BLaER1 (cell line): ENCODE measurements around the gene MCTP2.

Experiments used
- H3K27ac ChIP-seq: shearing (Covaris generic); formaldehyde crosslinking; 2 replicates; pipeline ENCODE4 v1.8.1; 2022
- H3K27me3 ChIP-seq: shearing (Covaris generic); formaldehyde crosslinking; 2 replicates; pipeline ENCODE4 v1.8.1; 2022
- H3K36me3 ChIP-seq: shearing (Covaris generic); formaldehyde crosslinking; 2 replicates; pipeline ENCODE4 v1.8.1; 2022
- H3K4me1 ChIP-seq: shearing (Covaris generic); formaldehyde crosslinking; 2 replicates; pipeline ENCODE4 v1.8.1; 2022
- H3K4me2 ChIP-seq: shearing (Covaris generic); formaldehyde crosslinking; 2 replicates; pipeline ENCODE4 v1.8.1; 2022
- H3K4me3 ChIP-seq: shearing (Covaris generic); formaldehyde crosslinking; 2 replicates; pipeline ENCODE4 v1.8.1; 2022
- H3K9ac ChIP-seq: shearing (Covaris generic); formaldehyde crosslinking; 2 replicates; pipeline ENCODE4 v1.8.1; 2022
- H3K9me3 ChIP-seq: shearing (Covaris generic); formaldehyde crosslinking; 2 replicates; pipeline ENCODE4 v1.8.1; 2022
- H4K20me1 ChIP-seq: shearing (Covaris generic); formaldehyde crosslinking; 2 replicates; pipeline ENCODE4 v1.8.1; 2022
- Cebpa-rat ChIP-seq: shearing (Covaris generic); IDR thresholded peaks from 2 replicates; pipeline ENCODE4 v1.8.1; 2022

Gene MCTP2

DNA sequence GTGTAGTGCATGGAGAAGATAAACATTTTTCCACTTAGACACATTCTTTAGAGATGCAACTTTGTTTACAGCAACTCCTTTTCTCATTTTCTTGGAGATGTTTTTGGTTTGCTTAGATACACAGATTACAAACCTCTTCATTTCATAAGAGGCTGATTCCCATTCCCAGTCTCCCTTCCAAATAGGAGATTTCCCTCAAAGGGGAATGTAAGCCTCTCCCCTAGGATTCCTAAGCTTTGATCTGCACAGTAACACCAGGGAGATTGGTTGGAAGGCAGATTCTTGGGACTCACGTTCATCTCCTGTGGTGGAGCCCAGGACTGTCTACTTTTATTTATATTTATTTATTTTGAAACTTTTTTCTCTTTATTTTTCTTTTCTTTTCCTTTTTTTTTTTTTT, 63.2 kb downstream of the MCTP2 start:
- Histone ChIP-seq H3K4me3 (no peak overlapping the region), H3K9me3 (peaks cover 21% of the 10 kb centered on the region; the same call in 1 of the 2 replicates), H3K9ac (no peak overlapping the region), H4K20me1 (no peaks in the 10 kb centered on the region), H3K27me3 (no peaks in the 10 kb centered on the region), H3K36me3 (0 out of 2 replicates have a peak, but pooled peaks cover 3% of the 10 kb centered on the region), H3K4me2 (peak overlapping the region; percentile 71), H3K4me1 (peaks cover 39% of the 10 kb centered on the region), H3K27ac (no peak overlapping the region)
- no peak for TF ChIP-seq Cebpa-rat

DNA sequence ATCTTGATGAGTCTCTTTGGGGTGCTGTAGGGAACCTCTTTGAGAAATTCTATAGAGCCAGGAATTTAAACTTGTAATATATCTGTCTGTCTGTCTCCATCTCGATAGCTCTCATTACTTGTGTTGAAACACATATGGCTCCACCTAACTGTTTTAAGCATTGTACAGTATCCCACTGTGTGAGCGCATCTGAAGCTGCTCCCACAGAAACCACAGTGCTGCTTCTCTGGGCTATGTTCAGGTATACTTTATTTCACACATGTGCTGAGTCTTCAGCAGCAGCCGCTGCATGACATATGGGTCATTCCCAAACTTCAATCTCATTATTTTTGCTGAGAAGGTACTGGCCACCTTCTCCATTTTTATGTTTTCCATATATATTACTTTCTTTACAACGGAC, 63.9 kb downstream of the MCTP2 start:
- H3K4me2 ChIP-seq: no peak overlapping the region
- H3K27me3 ChIP-seq: no peaks in the 10 kb centered on the region
- no peak for TF ChIP-seq Cebpa-rat
- no peak overlapping the region for H3K4me3 ChIP-seq
- H3K9me3 ChIP-seq: peaks cover 15% of the 10 kb centered on the region; the same call in 1 of the 2 replicates
- no peaks in the 10 kb centered on the region for H4K20me1 ChIP-seq
- 0 out of 2 replicates have a peak, but pooled peaks cover 3% of the 10 kb centered on the region for H3K36me3 ChIP-seq
- peaks cover 39% of the 10 kb centered on the region for H3K4me1 ChIP-seq
- no peak overlapping the region for H3K9ac ChIP-seq
- no peak overlapping the region for H3K27ac ChIP-seq

DNA sequence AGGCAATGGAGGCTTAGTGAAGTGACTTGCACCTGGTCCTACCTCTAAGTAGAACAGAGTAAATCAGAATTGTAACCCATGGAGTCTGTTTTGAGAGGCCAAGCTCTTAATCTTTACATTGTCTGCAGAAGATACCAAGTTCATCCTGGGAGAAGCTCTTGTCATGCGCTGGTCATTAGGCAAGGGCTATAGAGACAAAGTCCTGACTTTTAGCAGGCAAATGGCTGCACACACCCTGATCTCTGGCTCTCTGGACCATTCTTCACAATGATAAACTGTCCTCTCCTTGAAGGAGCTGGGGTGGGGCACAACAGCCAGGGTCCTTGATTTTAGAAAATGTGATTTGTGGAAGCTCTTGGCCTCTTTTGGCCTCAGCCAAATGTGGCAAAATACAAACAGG, 65.4 kb downstream of the MCTP2 start:
- peaks cover 15% of the 10 kb centered on the region; the same call in 1 of the 2 replicates for H3K9me3 ChIP-seq
- H3K36me3 ChIP-seq: 0 out of 2 replicates have a peak, but pooled peaks cover 9% of the 10 kb centered on the region
- no peaks in the 10 kb centered on the region for H3K27me3 ChIP-seq
- peak overlapping the region; percentile 76 for H3K27ac ChIP-seq
- no peak overlapping the region for H3K9ac ChIP-seq
- H3K4me3 ChIP-seq: no peak overlapping the region
- H3K4me1 ChIP-seq: peaks cover 41% of the 10 kb centered on the region
- peak overlapping the region; percentile 70 for H3K4me2 ChIP-seq
- no peak for TF ChIP-seq Cebpa-rat
- H4K20me1 ChIP-seq: no peaks in the 10 kb centered on the region

- H3K9ac ChIP-seq: no peak overlapping the region
- no peak overlapping the region for H3K4me3 ChIP-seq
- no peaks in the 10 kb centered on the region for H4K20me1 ChIP-seq
- H3K36me3 ChIP-seq: peaks cover 16% of the 10 kb centered on the region
- TF ChIP-seq Cebpa-rat: no peak
- peaks cover 19% of the 10 kb centered on the region; the same call in 1 of the 2 replicates for H3K9me3 ChIP-seq
- H3K4me1 ChIP-seq: peaks cover 49% of the 10 kb centered on the region
- peak overlapping the region; percentile 70 for H3K4me2 ChIP-seq
- peak overlapping the region; percentile 76 for H3K27ac ChIP-seq
- no peaks in the 10 kb centered on the region for H3K27me3 ChIP-seq
Observed at GRCh38 chr15:94297558-94297957, 66.2 kb downstream of the MCTP2 start.

- H3K27ac ChIP-seq: peak overlapping the region; percentile 76
- 0 out of 2 replicates have a peak overlapping the region, but pooled peaks have one; percentile 13 for H3K9ac ChIP-seq
- no peak for TF ChIP-seq Cebpa-rat
- H3K4me1 ChIP-seq: peaks cover 44% of the 10 kb centered on the region
- peak overlapping the region; percentile 70 for H3K4me2 ChIP-seq
- H4K20me1 ChIP-seq: no peaks in the 10 kb centered on the region
- H3K9me3 ChIP-seq: peaks cover 24% of the 10 kb centered on the region
- H3K36me3 ChIP-seq: peaks cover 21% of the 10 kb centered on the region
- H3K27me3 ChIP-seq: no peaks in the 10 kb centered on the region
- H3K4me3 ChIP-seq: no peak overlapping the region
Observed at GRCh38 chr15:94298364-94298763, 67.0 kb downstream of the MCTP2 start.

DNA sequence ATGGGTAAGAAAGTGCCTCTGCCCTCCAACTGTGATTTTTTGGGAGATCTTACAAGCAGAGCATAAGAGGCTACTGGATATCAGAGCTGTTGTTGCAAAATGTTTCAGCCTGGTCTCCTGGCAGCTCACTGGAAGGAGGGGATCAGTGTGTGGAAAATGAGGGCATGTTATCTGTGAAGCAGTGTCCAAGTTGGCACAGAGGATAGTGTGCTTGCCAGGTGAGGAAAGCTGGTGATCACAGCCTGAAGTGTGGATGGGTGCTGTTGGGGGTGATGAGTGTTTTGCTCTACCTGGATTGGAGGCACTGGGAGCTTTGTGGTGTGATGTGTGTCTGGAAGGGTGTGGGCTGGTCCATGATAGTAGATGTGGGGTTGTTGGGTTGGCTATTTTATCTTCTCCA, 69.3 kb downstream of the MCTP2 start:
- Histone ChIP-seq H4K20me1 (no peaks in the 10 kb centered on the region), H3K9me3 (peaks cover 35% of the 10 kb centered on the region), H3K9ac (no peak overlapping the region), H3K4me2 (no peak overlapping the region), H3K36me3 (peaks cover 37% of the 10 kb centered on the region), H3K27ac (no peak overlapping the region), H3K4me1 (peaks cover 37% of the 10 kb centered on the region), H3K27me3 (no peaks in the 10 kb centered on the region), H3K4me3 (no peak overlapping the region)
- TF ChIP-seq Cebpa-rat: no peak

DNA sequence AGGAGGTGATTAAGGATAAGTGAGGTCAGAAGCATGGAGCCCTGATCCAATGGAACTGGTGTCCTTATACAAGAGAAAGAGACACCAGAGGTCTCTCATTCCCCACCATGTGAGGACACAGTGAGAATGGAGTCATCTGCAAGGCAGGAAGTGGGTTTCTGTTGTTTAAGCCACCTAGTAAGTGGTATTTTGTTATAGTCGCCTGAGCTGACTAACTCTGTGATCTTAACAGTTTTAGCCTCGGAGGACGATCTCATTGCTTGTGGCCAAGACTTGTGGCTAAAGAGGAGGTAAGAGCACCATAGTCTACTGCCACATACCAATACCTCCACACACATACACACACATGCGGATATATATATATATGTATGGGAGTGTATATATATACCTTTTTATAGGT, 73.8 kb downstream of the MCTP2 start:
- Histone ChIP-seq H3K27me3 (no peaks in the 10 kb centered on the region), H4K20me1 (no peaks in the 10 kb centered on the region), H3K36me3 (peaks cover 39% of the 10 kb centered on the region), H3K27ac (no peak overlapping the region), H3K4me3 (no peak overlapping the region), H3K4me1 (peaks cover 32% of the 10 kb centered on the region), H3K4me2 (no peak overlapping the region), H3K9me3 (peaks cover 35% of the 10 kb centered on the region), H3K9ac (no peak overlapping the region)
- no peak for TF ChIP-seq Cebpa-rat

GRCh38 chr15:94306700-94307650, 75.6 kb downstream of the MCTP2 start:
- peak overlapping the region; percentile 45 for H3K4me2 ChIP-seq
- H3K36me3 ChIP-seq: peaks cover 32% of the 10 kb centered on the region
- peaks cover 27% of the 10 kb centered on the region for H3K4me1 ChIP-seq
- no peak overlapping the region for H3K4me3 ChIP-seq
- no peak overlapping the region for H3K9ac ChIP-seq
- H3K9me3 ChIP-seq: peaks cover 24% of the 10 kb centered on the region
- no peaks in the 10 kb centered on the region for H3K27me3 ChIP-seq
- no peak for TF ChIP-seq Cebpa-rat
- H3K27ac ChIP-seq: no peak overlapping the region
- no peaks in the 10 kb centered on the region for H4K20me1 ChIP-seq

DNA sequence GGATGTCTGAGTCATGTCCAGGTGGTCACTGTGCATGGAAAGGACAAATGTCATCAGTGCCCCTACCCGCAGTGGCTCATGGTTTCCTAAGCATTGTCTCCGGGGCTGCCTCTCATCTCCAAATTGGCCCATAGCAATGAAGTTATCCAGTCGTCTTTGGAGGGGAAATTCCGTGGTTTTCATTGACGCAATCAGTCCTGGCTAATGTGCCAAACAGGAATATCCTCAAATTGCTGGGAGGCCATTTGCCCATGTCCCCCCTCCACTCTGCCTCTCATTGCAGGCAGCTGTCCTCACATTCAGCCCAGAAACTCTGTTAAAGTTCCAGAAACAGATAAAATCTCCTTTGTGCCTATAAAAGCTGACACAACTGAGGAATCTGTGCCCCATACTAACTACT, 81.6 kb downstream of the MCTP2 start:
- peaks cover 14% of the 10 kb centered on the region for H3K9me3 ChIP-seq
- H3K4me3 ChIP-seq: no peak overlapping the region
- H3K4me2 ChIP-seq: no peak overlapping the region
- H3K9ac ChIP-seq: no peak overlapping the region
- no peaks in the 10 kb centered on the region for H4K20me1 ChIP-seq
- no peak for TF ChIP-seq Cebpa-rat
- H3K27me3 ChIP-seq: no peaks in the 10 kb centered on the region
- H3K36me3 ChIP-seq: peaks cover 39% of the 10 kb centered on the region
- no peaks in the 10 kb centered on the region for H3K4me1 ChIP-seq
- no peak overlapping the region for H3K27ac ChIP-seq

DNA sequence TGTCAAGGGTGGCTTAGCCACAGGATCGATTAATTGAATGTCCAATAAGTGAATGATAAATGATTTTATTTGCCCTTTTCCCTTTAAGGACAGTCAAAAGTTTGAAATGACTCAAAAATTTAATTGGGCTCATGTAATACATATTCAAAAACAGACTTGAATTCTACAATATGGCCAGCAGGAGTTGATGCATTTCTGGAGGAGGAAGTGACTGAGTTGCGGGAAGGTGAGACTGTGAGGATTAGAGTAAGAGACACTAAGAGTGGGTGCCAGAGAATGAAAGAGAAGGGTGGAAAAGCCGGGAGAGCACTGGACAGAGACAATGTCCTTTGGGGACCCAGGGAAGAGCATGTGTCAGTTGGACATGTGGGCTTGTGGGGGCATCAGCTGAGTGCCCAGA, 83.3 kb downstream of the MCTP2 start:
- no peak overlapping the region for H3K4me3 ChIP-seq
- TF ChIP-seq Cebpa-rat: no peak
- H3K4me2 ChIP-seq: no peak overlapping the region
- H4K20me1 ChIP-seq: no peaks in the 10 kb centered on the region
- no peak overlapping the region for H3K27ac ChIP-seq
- H3K4me1 ChIP-seq: no peaks in the 10 kb centered on the region
- no peaks in the 10 kb centered on the region for H3K27me3 ChIP-seq
- peaks cover 14% of the 10 kb centered on the region for H3K9me3 ChIP-seq
- no peak overlapping the region for H3K9ac ChIP-seq
- H3K36me3 ChIP-seq: peaks cover 49% of the 10 kb centered on the region
